Occipital lobe (tissue), 2 donors: ENCODE measurements around the gene TMEM164. TPM values are rescaled to one million over a fixed set of nuclear protein-coding genes. Genes with fewer than 3 reads are reported as not detected.
"Not testable (repeated sequence)": the region's sequence is repeated elsewhere in the genome, so short reads cannot be mapped to it uniquely, and the experiment has no call there.

Experiments
- DNase-seq: peaks from one replicate; lab custom pipeline; 2025; lab: John Stamatoyannopoulos, UW
- total RNA-seq: library from RNA; depleted of rRNA; stranded (reverse); fragments of >200 nt; gene quantifications from one replicate; pipeline ENCODE4 v1.2.3, GENCODE V29; 2014

Gene TMEM164
- total RNA-seq, 1 donor from 2014 or later = 11.7 TPM

DNA sequence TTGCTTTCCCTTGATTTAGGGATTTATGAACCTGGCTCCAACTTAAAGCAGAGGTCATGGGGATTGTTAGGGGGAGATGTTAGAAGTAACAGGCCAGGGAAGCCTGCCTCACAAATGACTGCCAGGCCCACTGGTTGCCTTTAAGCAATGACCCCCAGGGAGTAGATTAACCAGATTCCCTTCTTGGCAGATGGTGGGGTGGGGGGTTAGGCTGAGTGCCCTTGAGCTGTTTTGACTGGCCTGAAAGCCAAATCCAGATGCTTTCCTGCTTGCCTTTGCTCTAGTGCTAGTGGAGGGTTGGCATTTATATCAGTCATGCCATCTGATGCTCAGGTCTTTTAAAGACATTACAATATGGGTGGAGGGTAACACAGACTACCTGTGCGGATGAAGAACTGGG is 128.1 kb downstream of the TMEM164 start:
- no peak for DNase-seq

DNA sequence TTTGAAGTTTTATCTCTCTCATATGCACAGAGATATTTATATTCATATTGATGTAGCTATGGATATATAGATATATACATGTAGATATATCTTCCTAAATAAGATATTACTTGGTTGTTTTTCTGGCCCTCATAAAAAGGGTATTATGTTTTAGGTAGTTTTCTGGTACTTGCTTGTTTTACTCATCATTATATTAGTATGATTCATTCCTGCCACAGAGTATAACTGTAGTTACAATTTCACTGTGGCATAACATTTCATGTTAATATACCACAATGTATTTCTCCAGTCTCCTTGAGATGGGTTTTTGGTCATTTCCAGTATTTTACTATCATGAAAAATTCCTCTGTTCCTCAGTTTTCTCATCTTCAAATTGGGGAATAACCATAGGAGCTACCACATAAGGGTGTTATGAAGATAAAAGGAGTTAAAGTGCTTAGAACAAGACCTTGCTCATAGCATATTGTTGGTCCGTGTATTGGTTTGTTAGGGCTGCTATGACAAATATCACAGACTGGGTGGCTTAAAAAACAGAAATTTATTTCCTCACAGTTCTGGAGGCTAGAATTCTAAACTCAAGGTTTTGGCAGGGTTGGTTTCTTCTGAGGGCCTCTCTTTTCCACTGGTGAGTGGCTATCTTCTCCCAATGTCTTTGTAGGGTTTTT is 129.7 kb downstream of the TMEM164 start:
- DNase-seq = no peak

DNA sequence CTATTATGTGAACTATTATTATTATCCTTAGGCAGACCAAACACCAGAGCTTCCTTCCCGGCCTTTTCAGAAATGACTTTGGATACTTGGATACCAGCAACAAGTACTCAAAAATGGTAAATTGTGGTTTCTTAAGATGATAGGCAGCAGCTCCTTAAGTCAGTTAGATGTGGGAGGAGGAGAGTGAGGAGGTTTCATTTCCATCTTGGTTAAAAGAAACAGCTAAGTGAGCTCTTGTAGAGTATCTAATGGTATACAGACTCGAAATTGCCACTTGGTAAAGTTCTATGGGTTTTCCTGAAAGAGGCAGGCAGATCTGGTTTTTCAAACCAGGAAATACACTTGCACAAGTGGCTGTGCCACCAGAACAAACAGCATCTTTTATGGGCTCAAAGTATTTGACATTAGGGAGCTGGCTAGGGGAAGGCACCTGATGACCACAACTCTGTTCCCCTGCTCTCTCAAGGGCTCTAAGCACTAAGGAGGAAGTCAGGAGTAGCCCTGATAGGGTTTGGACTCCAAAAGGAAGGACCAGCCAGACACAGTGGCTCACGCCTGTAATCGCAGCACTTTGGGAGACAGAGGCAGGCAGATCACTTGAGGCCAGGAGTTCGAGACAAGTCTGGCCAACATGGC is 130.9 kb downstream of the TMEM164 start:
- DNase-seq = no peak

DNA sequence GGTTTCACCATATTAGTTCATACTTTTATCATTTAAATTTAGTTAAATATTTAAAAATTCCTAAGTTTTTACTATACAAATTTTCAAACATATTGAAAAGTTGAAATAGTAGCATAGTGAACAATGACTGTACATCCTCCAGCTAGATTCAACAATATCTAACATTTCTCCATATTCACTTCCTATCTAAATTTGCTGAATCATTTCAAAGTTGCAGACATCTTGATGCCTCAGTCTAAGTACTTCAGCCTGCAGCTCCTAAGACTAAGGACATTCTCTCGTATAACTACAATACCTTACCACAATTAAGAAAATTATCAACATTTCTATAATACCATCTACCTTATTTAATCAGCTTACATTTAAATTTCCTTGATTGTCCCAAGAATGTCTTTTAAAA is 132.7 kb downstream of the TMEM164 start:
- no peak for DNase-seq

GRCh38 chrX:110136136-110136535 is 133.2 kb downstream of the TMEM164 start:
- DNase-seq = no peak

DNA sequence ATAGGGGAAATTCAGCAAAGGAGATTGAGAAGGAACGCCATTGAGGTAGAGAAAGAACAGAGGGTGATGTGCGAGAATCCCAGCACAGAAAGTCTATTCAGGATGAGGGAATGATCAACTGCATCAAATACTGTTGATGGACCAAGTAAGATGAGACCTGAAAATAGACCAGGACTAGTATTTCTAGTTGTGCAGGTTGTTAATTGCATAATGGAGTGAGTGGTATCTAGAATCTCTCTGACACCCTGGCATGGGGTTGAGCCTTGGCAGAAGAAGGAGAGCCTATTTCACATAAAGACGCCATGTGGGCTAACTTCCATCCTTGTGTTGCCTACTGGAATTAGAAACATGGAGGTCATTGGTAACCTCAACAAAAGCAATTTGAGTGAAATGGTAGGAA is 135.6 kb downstream of the TMEM164 start:
- no peak for DNase-seq

DNA sequence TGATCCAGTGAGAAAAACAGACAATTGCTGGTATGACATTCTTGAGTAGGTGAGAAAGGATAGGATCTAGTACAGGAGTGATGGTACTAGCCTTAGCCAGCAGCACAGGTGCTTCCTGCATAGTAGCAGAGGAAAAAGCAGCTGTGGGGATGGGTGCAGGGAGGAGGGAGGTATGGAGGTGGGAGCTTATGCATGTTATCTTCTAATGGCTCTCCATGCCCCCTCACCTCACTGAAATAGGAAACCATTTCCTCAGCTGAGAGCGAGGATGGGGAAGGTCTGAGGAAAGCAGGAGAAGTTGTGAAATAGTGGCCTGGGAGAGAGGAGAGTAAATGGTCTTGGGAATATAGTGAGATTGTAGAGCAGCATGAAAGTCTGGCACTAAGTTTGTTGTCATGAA is 136.3 kb downstream of the TMEM164 start:
- DNase-seq = no peak

GRCh38 chrX:110142096-110142495 is 139.2 kb downstream of the TMEM164 start:
- no peak for DNase-seq

DNA sequence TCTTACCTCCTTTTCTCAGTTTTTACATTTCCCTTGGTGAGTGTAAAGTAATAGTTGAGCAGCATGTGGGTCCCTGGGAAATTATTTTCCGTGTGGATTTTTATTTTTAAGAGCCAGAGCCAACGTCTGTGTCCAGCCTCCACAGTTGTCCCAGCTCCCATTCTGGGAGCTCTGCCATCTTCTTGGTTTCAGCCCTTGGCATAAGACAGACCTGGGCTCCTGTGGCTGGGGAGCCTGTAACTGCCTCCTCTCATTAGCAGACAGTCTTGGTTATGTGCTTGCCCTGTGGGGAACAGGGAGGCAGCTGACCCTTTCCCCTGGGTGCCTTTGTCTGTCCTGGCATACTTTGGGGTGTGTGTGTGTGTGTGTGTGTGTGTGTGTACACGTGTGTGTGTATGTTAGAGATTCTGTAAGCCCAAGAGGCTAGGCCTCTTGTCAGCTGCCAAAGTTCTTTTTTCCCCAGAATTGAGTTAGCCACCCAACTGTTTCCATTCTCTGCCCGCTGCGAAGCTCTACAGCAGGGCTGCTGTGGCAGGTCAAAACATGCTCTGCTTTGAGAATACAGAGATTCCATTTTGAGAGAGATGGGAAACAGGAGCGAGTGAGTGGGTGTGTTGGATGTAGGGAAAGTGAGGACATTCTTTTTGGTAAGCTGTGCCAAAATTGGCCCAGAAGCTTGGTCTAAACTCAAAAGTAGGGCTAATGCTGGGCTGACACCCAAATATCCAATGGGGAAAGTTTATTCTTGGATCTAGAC is 140.7 kb downstream of the TMEM164 start:
- DNase-seq = peak; percentile 12

- DNase-seq = no peak
These were observed 142.4 kb downstream of the TMEM164 start for GRCh38 chrX:110145311-110145710.

- peak; percentile 1 for DNase-seq
These were observed 142.9 kb downstream of the TMEM164 start for GRCh38 chrX:110145854-110146253.

DNA sequence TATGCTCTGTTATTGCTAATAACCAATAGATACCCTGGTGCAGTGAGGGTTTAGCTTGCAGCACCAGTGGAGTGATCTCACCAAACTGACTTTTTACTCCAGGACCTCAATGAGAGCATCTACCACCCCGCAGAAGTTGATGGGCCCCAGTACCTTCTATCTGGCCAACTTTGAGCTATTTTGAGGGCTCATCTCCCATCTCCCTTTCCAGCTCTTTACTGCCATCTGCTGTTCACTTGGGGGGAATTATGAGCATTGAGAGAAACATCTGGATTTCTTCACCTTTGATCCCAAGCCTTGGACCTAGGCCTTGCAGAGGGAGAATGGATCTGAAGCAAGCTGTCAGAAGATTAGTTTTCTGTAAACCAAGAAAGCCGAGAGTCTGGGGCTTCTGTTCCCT is 143.6 kb downstream of the TMEM164 start:
- no peak for DNase-seq

DNA sequence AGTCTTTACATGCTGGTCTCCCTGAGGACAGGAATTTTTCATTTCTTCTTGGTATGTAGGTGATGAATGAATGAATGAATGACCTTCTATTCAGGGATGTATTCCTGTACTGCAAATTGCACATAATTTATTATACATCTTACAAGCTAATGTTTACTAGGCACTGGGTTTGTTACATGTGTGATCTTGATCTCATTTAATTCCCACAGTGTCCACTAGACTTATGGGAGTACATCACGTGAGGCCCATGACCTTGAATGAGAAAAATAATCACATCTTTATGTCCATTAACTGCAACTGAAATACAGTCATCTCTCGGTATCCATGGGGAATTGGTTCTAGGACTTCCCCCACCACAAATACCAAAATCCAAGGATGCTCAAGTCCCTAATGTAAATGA is 150.3 kb downstream of the TMEM164 start:
- no peak for DNase-seq

DNA sequence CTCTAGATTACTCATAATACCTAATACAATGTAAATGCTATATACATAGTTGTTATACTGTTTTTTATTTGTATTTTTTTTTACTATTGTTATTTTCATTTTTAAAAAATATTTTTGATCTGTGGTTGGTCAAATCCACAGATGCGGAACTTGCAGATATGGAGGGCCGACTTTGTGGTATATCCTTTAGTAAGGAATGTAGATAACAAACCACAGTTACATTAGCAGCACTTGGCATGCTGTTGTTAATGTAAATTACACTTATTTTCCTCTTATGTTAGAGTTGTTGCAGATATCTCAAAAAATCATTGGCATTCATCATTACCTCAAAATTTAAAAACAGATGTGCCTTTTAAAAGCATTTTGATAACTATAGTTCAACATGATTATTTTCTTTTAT is 151.0 kb downstream of the TMEM164 start:
- no peak for DNase-seq

DNA sequence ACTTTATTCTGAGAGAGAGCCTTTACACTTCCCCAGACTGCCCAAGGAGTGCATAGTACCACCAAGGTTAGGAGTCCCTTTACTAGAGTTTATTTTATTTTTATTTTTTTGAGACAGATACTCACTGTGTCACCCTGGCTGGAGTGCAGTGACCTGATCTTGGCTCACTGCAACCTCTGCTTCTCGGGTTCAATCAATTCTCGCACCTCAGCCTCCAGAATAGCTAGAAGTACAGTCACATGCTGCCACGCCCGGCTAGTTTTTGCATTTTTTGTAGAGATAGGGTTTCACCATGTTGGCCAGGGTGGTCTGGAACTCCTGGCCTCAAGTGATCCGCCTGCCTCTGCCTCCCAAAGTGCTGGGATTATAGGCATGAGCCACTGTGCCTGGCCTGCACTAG is 151.4 kb downstream of the TMEM164 start:
- DNase-seq = not testable (repeated sequence)

DNA sequence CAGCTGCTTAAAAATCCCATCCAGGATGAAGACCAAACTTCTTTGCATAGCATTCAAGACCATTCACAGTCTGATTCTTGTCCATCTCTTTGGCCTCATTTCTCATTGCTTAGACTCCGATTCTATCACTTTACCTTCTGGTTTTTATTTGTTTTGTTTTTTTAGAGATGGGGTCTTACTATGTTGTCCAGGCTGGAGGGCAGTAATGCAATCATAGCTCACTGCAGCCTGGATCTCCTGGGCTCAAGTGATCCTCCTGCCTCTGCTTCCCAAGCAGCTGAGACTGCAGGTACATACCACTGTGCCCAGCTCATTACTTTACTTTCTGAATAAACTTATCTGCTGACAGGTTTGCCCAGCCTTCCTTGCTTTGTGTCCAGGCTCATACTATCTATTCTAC is 152.8 kb downstream of the TMEM164 start:
- DNase-seq = no peak

DNA sequence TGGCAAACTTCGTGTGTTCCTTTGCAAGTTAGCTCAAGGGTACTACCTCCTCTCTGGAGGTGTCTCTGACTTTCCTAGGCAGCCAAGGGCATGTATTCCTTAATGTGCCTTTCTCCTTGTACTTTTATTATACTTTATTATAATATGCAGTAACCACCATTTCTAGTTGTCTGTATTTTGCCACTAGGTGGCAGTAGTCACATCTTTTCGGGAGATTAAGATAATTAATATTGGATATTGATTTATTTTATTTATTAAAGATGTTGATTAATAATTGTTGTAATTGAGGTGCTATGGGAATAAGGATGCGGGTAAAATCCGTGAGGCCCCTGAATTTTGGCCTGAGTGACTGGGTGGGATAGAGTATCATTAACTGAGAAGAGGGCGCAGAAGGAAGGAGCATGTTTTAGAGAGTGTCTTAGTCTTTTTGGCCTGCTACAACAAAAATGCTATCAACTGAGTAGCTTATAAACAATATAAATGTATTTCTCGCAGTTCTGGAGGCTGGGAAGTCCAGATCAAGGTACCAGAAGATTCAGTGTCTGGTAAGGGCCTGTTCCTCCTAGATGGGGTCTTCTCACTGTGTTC is 153.3 kb downstream of the TMEM164 start:
- DNase-seq = no peak

- DNase-seq = no peak
These were observed 154.5 kb downstream of the TMEM164 start for GRCh38 chrX:110157444-110157843.

GRCh38 chrX:110159235-110159634 is 156.3 kb downstream of the TMEM164 start:
- no peak for DNase-seq

DNA sequence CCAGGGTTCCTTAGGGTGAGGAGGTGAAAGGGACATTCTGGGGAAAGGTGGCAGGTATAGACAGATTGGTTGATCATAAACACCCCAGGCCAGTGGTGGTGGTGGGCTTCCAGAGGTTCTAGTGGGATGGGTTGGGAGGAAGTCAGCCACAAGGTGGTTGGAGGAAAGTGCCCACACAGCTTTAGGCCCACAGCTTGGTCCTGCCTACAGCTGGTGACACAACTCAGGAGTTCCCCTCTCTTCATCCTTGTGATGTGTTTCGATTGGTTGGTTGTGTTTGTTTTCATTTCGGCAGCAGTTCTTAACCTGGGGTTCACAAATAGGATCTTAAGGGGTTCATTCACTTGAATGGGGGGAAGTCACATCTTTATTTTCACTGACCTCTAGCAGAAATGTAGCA is 157.0 kb downstream of the TMEM164 start:
- DNase-seq = no peak

GRCh38 chrX:110161361-110161686 is 158.4 kb downstream of the TMEM164 start:
- DNase-seq = no peak

DNA sequence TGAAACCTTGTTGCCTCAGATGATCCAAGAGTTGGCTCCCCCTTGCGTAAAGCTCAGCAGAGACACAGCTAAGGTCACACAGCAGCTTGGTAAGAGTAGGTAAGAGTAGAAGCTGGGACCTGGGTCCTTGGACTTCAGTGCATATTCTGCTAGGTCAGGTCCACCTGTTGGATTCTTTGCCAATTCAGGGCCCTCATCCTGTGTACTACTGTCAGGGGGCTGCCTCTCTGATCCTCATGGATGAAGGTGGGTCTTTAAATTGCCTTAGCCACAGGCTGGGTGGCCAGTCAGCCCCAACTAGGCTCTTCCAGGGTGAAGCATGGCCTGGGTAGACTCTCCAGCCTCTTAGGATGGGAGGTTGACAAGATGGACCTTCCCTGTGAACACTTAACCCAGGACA is 159.2 kb downstream of the TMEM164 start:
- DNase-seq = no peak

- no peak for DNase-seq
These were observed 160.0 kb downstream of the TMEM164 start for GRCh38 chrX:110162867-110163266.
